MM.1S (cell line): ENCODE results near the gene EPHA10.

ENCODE experiments used
- DNase-seq: peaks from one replicate; pipeline ENCODE4 v3.0.0-alpha.2; 2015
- H2AFZ ChIP-seq: fragments of 300-600 bp; sonication (generic); 2 replicates; pipeline ENCODE4 v1.6.0; 2016; ENCODE audit warnings: antibody characterized with exemption, low read length
- H3F3A ChIP-seq: fragments of 300-600 bp; sonication (generic); 2 replicates; pipeline ENCODE4 v1.6.1; 2016; ENCODE audit warnings: mild to moderate bottlenecking, antibody characterized with exemption, low read length, moderate library complexity, mixed read lengths; ENCODE audit not compliant: insufficient read depth
- H3K27ac ChIP-seq: fragments of 300-600 bp; sonication (generic); 2 replicates; pipeline ENCODE4 v1.5.1; 2016; ENCODE audit warnings: mild to moderate bottlenecking, low read length
- H3K27me3 ChIP-seq: fragments of 300-600 bp; sonication (generic); replicated peaks from 2 replicates; pipeline ENCODE4 v1.6.0; 2016; ENCODE audit warnings: low read length; ENCODE audit not compliant: insufficient read depth
- H3K36me3 ChIP-seq: fragments of 300-600 bp; sonication (generic); replicated peaks from 2 replicates; pipeline ENCODE4 v1.6.1; 2016; ENCODE audit warnings: mild to moderate bottlenecking, low read length, mixed read lengths; ENCODE audit not compliant: insufficient read depth
- H3K4me1 ChIP-seq: fragments of 300-600 bp; sonication (generic); 2 replicates; pipeline ENCODE4 v1.6.1; 2016; ENCODE audit warnings: low read length, mixed read lengths
- H3K4me2 ChIP-seq: fragments of 300-600 bp; sonication (generic); 2 replicates; pipeline ENCODE4 v1.6.0; 2016; ENCODE audit warnings: low read depth, low read length
- H3K4me3 ChIP-seq: fragments of 300-600 bp; sonication (generic); 2 replicates; pipeline ENCODE4 v1.5.1; 2016; ENCODE audit warnings: low read length, mixed read lengths
- H3K79me2 ChIP-seq: fragments of 300-600 bp; sonication (generic); 2 replicates; pipeline ENCODE4 v1.6.1; 2016; ENCODE audit warnings: mixed run types, low read length, mixed read lengths
- H3K9ac ChIP-seq: fragments of 300-600 bp; sonication (generic); 2 replicates; pipeline ENCODE4 v1.6.1; 2016; ENCODE audit warnings: low read length, mixed read lengths
- H3K9me2 ChIP-seq: fragments of 300-600 bp; sonication (generic); replicated peaks from 2 replicates; pipeline ENCODE4 v1.6.1; 2016; ENCODE audit warnings: mild to moderate bottlenecking, low read length, mixed read lengths; ENCODE audit not compliant: insufficient read depth
- H3K9me3 ChIP-seq: fragments of 300-600 bp; sonication (generic); replicated peaks from 2 replicates; pipeline ENCODE4 v1.6.1; 2016; ENCODE audit warnings: mild to moderate bottlenecking, low read length, mixed read lengths; ENCODE audit not compliant: insufficient read depth
- H4K20me1 ChIP-seq: fragments of 300-600 bp; sonication (generic); 2 replicates; pipeline ENCODE4 v1.6.1; 2016; ENCODE audit warnings: mild to moderate bottlenecking, low read length, moderate library complexity, mixed read lengths; ENCODE audit not compliant: insufficient read depth
- CTCF ChIP-seq: fragments of 300-600 bp; sonication (generic); IDR thresholded peaks from 2 replicates; pipeline ENCODE4 v1.5.1; 2016; ENCODE audit warnings: antibody characterized with exemption, low read length, mixed read lengths
- EZH2 ChIP-seq: fragments of 300-600 bp; sonication (generic); optimal IDR thresholded peaks from 2 replicates; pipeline ENCODE3; 2017; ENCODE audit warnings: low read depth, mild to moderate bottlenecking, antibody characterized with exemption, low read length, mixed read lengths
- EZH2phosphoT487 ChIP-seq: fragments of 300-600 bp; sonication (generic); IDR thresholded peaks from 2 replicates; pipeline ENCODE4 v1.6.1; 2018; ENCODE audit warnings: antibody characterized with exemption, low read length

EPHA10 gene

GRCh38 chr1:37724575-37724974 lies 40.3 kb downstream of the EPHA10 start:
- Histone ChIP-seq H4K20me1 (no peaks in the 10 kb centered on the region), H3K4me1 (no peaks in the 10 kb centered on the region), H3K79me2 (no peaks in the 10 kb centered on the region), H3K36me3 (no peaks in the 10 kb centered on the region), H3K9ac (no peak overlapping the region), H3K4me2 (no peak overlapping the region), H3K27me3 (no peaks in the 10 kb centered on the region), H3K9me3 (no peaks in the 10 kb centered on the region), H3K9me2 (no peaks in the 10 kb centered on the region), H3K4me3 (no peak overlapping the region), H3F3A (no peaks in the 10 kb centered on the region), H3K27ac (no peak overlapping the region), H2AFZ (no peak overlapping the region)
- no peak for DNase-seq
- no peak for TF ChIP-seq CTCF
- TF ChIP-seq EZH2phosphoT487 = no peak
- no peak for TF ChIP-seq EZH2

GRCh38 chr1:37723390-37724078 lies 41.4 kb downstream of the EPHA10 start:
- TF ChIP-seq EZH2 = no peak
- TF ChIP-seq CTCF = no peak
- TF ChIP-seq EZH2phosphoT487 = no peak
- no peak for DNase-seq
- Histone ChIP-seq H4K20me1 (no peaks in the 10 kb centered on the region), H3K9me3 (no peaks in the 10 kb centered on the region), H3K27me3 (no peaks in the 10 kb centered on the region), H3K4me3 (no peak overlapping the region), H2AFZ (no peak overlapping the region), H3K9ac (no peak overlapping the region), H3K4me2 (no peak overlapping the region), H3K79me2 (no peaks in the 10 kb centered on the region), H3K4me1 (no peaks in the 10 kb centered on the region), H3K9me2 (no peaks in the 10 kb centered on the region), H3F3A (no peaks in the 10 kb centered on the region), H3K27ac (no peak overlapping the region), H3K36me3 (no peaks in the 10 kb centered on the region)

GRCh38 chr1:37723072-37723389 lies 41.9 kb downstream of the EPHA10 start:
- Histone ChIP-seq H3K4me2 (no peak overlapping the region), H3F3A (no peaks in the 10 kb centered on the region), H3K79me2 (no peaks in the 10 kb centered on the region), H3K27ac (no peak overlapping the region), H3K9ac (no peak overlapping the region), H3K9me3 (no peaks in the 10 kb centered on the region), H3K4me1 (no peaks in the 10 kb centered on the region), H3K36me3 (no peaks in the 10 kb centered on the region), H2AFZ (no peak overlapping the region), H3K9me2 (no peaks in the 10 kb centered on the region), H3K27me3 (no peaks in the 10 kb centered on the region), H4K20me1 (no peaks in the 10 kb centered on the region), H3K4me3 (no peak overlapping the region)
- no peak for DNase-seq
- TF ChIP-seq EZH2 (no peak), EZH2phosphoT487 (no peak), CTCF (no peak)
